HepG2 (cell line): ENCODE measurements around the gene HDHD3. TPM values are rescaled to one million over a fixed set of nuclear protein-coding genes. Genes with fewer than 3 reads are reported as not detected.

Source experiments
- ISL2 ChIP-seq: sonication (generic); formaldehyde crosslinking; IDR thresholded peaks from 2 replicates; pipeline ENCODE4 v1.5.0; 2020; ENCODE audit warnings: missing genetic modification reagents
- KLF6 ChIP-seq: IDR thresholded peaks from 2 replicates; pipeline ENCODE4 v1.8.0; 2016; ENCODE audit warnings: missing biosample characterization, missing genetic modification reagents
- MATR3 ChIP-seq: sonication (generic); formaldehyde crosslinking; IDR thresholded peaks from 2 replicates; pipeline ENCODE4 v1.4.0; 2020; ENCODE audit warnings: missing genetic modification reagents
- PHF21A ChIP-seq: sonication (generic); formaldehyde crosslinking; IDR thresholded peaks from 2 replicates; pipeline ENCODE4 v1.5.0; 2020; ENCODE audit warnings: mild to moderate bottlenecking, missing genetic modification reagents
- RFX1 ChIP-seq: fragments of 450-650 bp; IDR thresholded peaks from 2 replicates; pipeline ENCODE4 v1.6.1; 2017
- TBP ChIP-seq: sonication (generic); formaldehyde crosslinking; IDR thresholded peaks from 2 replicates; pipeline ENCODE4 v1.5.0; 2020; ENCODE audit warnings: missing genetic modification reagents
- YY1 ChIP-seq: IDR thresholded peaks from 2 replicates; pipeline ENCODE4 v1.6.1; 2011; ENCODE audit warnings: low read length, low read depth, moderate library complexity, mild to moderate bottlenecking; ENCODE audit not compliant: insufficient read depth, insufficient replicate concordance
- ZBTB21 ChIP-seq: sonication (generic); formaldehyde crosslinking; IDR thresholded peaks from 2 replicates; pipeline ENCODE4 v1.4.0; 2020; ENCODE audit warnings: missing genetic modification reagents
- ZNF432 ChIP-seq: sonication (generic); formaldehyde crosslinking; IDR thresholded peaks from 2 replicates; pipeline ENCODE4 v1.5.0; 2020; ENCODE audit warnings: missing genetic modification reagents, mild to moderate bottlenecking, borderline replicate concordance
- ZNF562 ChIP-seq: sonication (generic); formaldehyde crosslinking; IDR thresholded peaks from 2 replicates; pipeline ENCODE4 v1.8.0; 2022; ENCODE audit warnings: missing genetic modification reagents, borderline replicate concordance
- ZNF619 ChIP-seq: sonication (generic); formaldehyde crosslinking; IDR thresholded peaks from 2 replicates; pipeline ENCODE4 v1.4.0; 2020; ENCODE audit warnings: mild to moderate bottlenecking, missing genetic modification reagents
- polyA plus RNA-seq, 8 experiments: library from polyadenylated mRNA; depleted of rRNA in 3 of 8; stranded (reverse) in 7 of 8; unstranded in 1 of 8; fragments of >200 nt; fragmentation: Illumina TruSeq in 4 of 8; extraction: Trizol in 4 of 8; gene quantifications; 2 replicates each; pipeline versions ENCODE4 v1.2.1 to v1.2.3, GENCODE V29; 2011 to 2016; ENCODE audit warnings: low read depth in 4 of 8, missing spikeins in 1 of 8, mixed read lengths in 1 of 8; ENCODE audit not compliant: insufficient read depth in 1 of 8
- total RNA-seq, 5 experiments: library from RNA; depleted of rRNA; stranded (reverse); fragments of >200 nt; fragmentation: Illumina TruSeq; extraction: Trizol; gene quantifications; 2 replicates each; pipeline ENCODE4 v1.2.3, GENCODE V29; 2016; ENCODE audit warnings: low read depth in 1 of 5
- TF ChIP-seq, protein P1 (sequence below): sonication (generic); formaldehyde crosslinking; IDR thresholded peaks from 2 replicates; pipeline ENCODE4 v1.5.1; 2020; ENCODE audit warnings: mild to moderate bottlenecking, missing genetic modification reagents, moderate library complexity
- TF ChIP-seq, protein P2 (sequence below): sonication (generic); formaldehyde crosslinking; IDR thresholded peaks from 2 replicates; pipeline ENCODE4 v1.4.0; 2020; ENCODE audit warnings: missing genetic modification reagents, mild to moderate bottlenecking, borderline replicate concordance
- TF ChIP-seq, protein P3 (sequence below): sonication (generic); formaldehyde crosslinking; IDR thresholded peaks from 2 replicates; pipeline ENCODE4 v1.4.0; 2020; ENCODE audit warnings: missing genetic modification reagents

The HDHD3 gene
- total and polyA plus RNA-seq, 2 of the 13 experiments (the other 11 are each of a cell fraction or from before 2014, with no cell fraction given): 23.1 to 38.5 TPM

- TF ChIP-seq, protein P1, sequence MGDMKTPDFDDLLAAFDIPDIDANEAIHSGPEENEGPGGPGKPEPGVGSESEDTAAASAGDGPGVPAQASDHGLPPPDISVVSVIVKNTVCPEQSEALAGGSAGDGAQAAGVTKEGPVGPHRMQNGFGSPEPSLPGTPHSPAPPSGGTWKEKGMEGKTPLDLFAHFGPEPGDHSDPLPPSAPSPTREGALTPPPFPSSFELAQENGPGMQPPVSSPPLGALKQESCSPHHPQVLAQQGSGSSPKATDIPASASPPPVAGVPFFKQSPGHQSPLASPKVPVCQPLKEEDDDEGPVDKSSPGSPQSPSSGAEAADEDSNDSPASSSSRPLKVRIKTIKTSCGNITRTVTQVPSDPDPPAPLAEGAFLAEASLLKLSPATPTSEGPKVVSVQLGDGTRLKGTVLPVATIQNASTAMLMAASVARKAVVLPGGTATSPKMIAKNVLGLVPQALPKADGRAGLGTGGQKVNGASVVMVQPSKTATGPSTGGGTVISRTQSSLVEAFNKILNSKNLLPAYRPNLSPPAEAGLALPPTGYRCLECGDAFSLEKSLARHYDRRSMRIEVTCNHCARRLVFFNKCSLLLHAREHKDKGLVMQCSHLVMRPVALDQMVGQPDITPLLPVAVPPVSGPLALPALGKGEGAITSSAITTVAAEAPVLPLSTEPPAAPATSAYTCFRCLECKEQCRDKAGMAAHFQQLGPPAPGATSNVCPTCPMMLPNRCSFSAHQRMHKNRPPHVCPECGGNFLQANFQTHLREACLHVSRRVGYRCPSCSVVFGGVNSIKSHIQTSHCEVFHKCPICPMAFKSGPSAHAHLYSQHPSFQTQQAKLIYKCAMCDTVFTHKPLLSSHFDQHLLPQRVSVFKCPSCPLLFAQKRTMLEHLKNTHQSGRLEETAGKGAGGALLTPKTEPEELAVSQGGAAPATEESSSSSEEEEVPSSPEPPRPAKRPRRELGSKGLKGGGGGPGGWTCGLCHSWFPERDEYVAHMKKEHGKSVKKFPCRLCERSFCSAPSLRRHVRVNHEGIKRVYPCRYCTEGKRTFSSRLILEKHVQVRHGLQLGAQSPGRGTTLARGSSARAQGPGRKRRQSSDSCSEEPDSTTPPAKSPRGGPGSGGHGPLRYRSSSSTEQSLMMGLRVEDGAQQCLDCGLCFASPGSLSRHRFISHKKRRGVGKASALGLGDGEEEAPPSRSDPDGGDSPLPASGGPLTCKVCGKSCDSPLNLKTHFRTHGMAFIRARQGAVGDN (CRISPR knock-in tag): peak; percentile 39; the same call in 1 of the 2 replicates
- TF ChIP-seq YY1: peak; percentile 44
- no peak for TF ChIP-seq ZNF619 (CRISPR knock-in tag)
- TF ChIP-seq RFX1: no peak
- TF ChIP-seq MATR3: no peak
- TF ChIP-seq ZNF432 (CRISPR knock-in tag): no peak
- no peak for TF ChIP-seq ZNF562
- no peak for TF ChIP-seq ISL2 (CRISPR knock-in tag)
- TF ChIP-seq PHF21A (CRISPR knock-in tag): 0 out of 2 replicates have a peak, but pooled peaks have one; percentile 14
- TF ChIP-seq, protein P2, sequence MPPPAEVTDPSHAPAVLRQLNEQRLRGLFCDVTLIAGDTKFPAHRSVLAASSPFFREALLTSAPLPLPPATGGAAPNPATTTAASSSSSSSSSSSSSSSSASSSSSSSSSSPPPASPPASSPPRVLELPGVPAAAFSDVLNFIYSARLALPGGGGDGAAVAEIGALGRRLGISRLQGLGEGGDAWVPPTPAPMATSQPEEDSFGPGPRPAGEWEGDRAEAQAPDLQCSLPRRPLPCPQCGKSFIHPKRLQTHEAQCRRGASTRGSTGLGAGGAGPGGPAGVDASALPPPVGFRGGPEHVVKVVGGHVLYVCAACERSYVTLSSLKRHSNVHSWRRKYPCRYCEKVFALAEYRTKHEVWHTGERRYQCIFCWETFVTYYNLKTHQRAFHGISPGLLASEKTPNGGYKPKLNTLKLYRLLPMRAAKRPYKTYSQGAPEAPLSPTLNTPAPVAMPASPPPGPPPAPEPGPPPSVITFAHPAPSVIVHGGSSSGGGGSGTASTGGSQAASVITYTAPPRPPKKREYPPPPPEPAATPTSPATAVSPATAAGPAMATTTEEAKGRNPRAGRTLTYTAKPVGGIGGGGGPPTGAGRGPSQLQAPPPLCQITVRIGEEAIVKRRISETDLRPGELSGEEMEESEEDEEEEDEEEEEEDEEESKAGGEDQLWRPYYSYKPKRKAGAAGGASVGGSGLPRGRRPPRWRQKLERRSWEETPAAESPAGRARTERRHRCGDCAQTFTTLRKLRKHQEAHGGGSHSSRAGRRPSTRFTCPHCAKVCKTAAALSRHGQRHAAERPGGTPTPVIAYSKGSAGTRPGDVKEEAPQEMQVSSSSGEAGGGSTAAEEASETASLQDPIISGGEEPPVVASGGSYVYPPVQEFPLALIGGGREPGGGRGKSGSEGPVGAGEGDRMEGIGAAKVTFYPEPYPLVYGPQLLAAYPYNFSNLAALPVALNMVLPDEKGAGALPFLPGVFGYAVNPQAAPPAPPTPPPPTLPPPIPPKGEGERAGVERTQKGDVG (CRISPR knock-in tag): no peak
- TF ChIP-seq, protein P3, sequence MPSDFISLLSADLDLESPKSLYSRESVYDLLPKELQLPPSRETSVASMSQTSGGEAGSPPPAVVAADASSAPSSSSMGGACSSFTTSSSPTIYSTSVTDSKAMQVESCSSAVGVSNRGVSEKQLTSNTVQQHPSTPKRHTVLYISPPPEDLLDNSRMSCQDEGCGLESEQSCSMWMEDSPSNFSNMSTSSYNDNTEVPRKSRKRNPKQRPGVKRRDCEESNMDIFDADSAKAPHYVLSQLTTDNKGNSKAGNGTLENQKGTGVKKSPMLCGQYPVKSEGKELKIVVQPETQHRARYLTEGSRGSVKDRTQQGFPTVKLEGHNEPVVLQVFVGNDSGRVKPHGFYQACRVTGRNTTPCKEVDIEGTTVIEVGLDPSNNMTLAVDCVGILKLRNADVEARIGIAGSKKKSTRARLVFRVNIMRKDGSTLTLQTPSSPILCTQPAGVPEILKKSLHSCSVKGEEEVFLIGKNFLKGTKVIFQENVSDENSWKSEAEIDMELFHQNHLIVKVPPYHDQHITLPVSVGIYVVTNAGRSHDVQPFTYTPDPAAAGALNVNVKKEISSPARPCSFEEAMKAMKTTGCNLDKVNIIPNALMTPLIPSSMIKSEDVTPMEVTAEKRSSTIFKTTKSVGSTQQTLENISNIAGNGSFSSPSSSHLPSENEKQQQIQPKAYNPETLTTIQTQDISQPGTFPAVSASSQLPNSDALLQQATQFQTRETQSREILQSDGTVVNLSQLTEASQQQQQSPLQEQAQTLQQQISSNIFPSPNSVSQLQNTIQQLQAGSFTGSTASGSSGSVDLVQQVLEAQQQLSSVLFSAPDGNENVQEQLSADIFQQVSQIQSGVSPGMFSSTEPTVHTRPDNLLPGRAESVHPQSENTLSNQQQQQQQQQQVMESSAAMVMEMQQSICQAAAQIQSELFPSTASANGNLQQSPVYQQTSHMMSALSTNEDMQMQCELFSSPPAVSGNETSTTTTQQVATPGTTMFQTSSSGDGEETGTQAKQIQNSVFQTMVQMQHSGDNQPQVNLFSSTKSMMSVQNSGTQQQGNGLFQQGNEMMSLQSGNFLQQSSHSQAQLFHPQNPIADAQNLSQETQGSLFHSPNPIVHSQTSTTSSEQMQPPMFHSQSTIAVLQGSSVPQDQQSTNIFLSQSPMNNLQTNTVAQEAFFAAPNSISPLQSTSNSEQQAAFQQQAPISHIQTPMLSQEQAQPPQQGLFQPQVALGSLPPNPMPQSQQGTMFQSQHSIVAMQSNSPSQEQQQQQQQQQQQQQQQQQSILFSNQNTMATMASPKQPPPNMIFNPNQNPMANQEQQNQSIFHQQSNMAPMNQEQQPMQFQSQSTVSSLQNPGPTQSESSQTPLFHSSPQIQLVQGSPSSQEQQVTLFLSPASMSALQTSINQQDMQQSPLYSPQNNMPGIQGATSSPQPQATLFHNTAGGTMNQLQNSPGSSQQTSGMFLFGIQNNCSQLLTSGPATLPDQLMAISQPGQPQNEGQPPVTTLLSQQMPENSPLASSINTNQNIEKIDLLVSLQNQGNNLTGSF (CRISPR knock-in tag): no peak
- no peak for TF ChIP-seq KLF6 (CRISPR knock-in tag)
- no peak for TF ChIP-seq TBP
- TF ChIP-seq ZBTB21 (CRISPR knock-in tag): no peak
Observed at GRCh38 chr9:113349445-113350094, 27.2 kb downstream of the HDHD3 start, which contains the start of gene BSPRY (continued).
